ENCODE data around the gene MCF2L2. TPM values are rescaled to one million over a fixed set of nuclear protein-coding genes. Genes with fewer than 3 reads are reported as not detected.
A peak's percentile ranks its signal among the peaks of the same experiment; 100 is the strongest.

The MCF2L2 gene
- total and polyA plus RNA-seq, 9 of the 15 experiments (the other 6 are each of a cell fraction or from before 2014, with no cell fraction given) = 0.56 to 4.2 (median 3.0) TPM

DNA sequence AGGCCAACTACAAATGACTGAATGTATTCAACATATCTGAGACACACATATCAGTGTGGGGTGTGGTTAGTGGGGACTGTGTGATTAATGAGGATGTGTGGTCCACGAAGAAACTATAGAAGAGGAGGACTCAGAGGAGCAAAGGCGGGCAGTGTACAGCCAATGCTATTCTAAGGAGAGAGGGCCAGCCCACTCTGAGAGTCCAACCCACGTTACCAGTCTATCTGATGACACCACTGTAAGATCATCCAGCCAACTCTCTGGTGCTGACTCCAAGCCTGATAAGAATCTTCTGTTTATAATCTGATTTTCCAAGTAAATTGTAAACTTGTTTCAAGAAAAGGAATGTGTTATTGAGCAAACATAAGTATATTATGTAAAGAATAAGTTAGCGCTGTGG is 47.2 kb downstream of the MCF2L2 start (continued):
- TF ChIP-seq, protein P1, sequence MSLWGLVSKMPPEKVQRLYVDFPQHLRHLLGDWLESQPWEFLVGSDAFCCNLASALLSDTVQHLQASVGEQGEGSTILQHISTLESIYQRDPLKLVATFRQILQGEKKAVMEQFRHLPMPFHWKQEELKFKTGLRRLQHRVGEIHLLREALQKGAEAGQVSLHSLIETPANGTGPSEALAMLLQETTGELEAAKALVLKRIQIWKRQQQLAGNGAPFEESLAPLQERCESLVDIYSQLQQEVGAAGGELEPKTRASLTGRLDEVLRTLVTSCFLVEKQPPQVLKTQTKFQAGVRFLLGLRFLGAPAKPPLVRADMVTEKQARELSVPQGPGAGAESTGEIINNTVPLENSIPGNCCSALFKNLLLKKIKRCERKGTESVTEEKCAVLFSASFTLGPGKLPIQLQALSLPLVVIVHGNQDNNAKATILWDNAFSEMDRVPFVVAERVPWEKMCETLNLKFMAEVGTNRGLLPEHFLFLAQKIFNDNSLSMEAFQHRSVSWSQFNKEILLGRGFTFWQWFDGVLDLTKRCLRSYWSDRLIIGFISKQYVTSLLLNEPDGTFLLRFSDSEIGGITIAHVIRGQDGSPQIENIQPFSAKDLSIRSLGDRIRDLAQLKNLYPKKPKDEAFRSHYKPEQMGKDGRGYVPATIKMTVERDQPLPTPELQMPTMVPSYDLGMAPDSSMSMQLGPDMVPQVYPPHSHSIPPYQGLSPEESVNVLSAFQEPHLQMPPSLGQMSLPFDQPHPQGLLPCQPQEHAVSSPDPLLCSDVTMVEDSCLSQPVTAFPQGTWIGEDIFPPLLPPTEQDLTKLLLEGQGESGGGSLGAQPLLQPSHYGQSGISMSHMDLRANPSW (CRISPR knock-in tag; IDR thresholded peaks at IDR 0.05) = no peak
- TF ChIP-seq MED1 (CRISPR knock-in tag; IDR thresholded peaks at IDR 0.05; ENCODE audit: borderline replicate concordance) = no peak
- TF ChIP-seq JUND (IDR thresholded peaks at IDR 0.05; ENCODE audit: borderline replicate concordance, low read depth, low read length) = peak; percentile 8; the same call in 1 of the 2 replicates
- no peak for TF ChIP-seq JUND (tag; IDR thresholded peaks at IDR 0.05; ENCODE audit: borderline replicate concordance, low read depth, low read length)
- TF ChIP-seq, protein P2, sequence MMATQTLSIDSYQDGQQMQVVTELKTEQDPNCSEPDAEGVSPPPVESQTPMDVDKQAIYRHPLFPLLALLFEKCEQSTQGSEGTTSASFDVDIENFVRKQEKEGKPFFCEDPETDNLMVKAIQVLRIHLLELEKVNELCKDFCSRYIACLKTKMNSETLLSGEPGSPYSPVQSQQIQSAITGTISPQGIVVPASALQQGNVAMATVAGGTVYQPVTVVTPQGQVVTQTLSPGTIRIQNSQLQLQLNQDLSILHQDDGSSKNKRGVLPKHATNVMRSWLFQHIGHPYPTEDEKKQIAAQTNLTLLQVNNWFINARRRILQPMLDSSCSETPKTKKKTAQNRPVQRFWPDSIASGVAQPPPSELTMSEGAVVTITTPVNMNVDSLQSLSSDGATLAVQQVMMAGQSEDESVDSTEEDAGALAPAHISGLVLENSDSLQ (IDR thresholded peaks at IDR 0.05) = peak; percentile 41
- TF ChIP-seq ZNF551 (CRISPR knock-in tag; IDR thresholded peaks at IDR 0.05) = no peak
- TF ChIP-seq CSDE1 (IDR thresholded peaks at IDR 0.05) = no peak
- no peak for TF ChIP-seq GABPB2 (CRISPR knock-in tag; conservative IDR thresholded peaks at IDR 0.05)
- no peak for TF ChIP-seq OTX1 (CRISPR knock-in tag; IDR thresholded peaks at IDR 0.05)
- TF ChIP-seq NFE2 (IDR thresholded peaks at IDR 0.05; ENCODE audit: low read depth) = no peak
- 0 out of 2 replicates have a peak, but pooled peaks have one; percentile 13 for TF ChIP-seq CTBP1 (IDR thresholded peaks at IDR 0.05; ENCODE audit: borderline replicate concordance)
- TF ChIP-seq ZNF77 (CRISPR knock-in tag; IDR thresholded peaks at IDR 0.05) = no peak
- no peak for TF ChIP-seq ILK (tag; IDR thresholded peaks at IDR 0.05; ENCODE audit: borderline replicate concordance, low read depth)
- TF ChIP-seq, protein P3, sequence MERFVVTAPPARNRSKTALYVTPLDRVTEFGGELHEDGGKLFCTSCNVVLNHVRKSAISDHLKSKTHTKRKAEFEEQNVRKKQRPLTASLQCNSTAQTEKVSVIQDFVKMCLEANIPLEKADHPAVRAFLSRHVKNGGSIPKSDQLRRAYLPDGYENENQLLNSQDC (CRISPR knock-in tag; IDR thresholded peaks at IDR 0.05) = no peak
- no peak for TF ChIP-seq ZNF184 (CRISPR knock-in tag; IDR thresholded peaks at IDR 0.05)
- TF ChIP-seq CREB1 (IDR thresholded peaks at IDR 0.05) = no peak
- TF ChIP-seq CREB1 (CRISPR knock-in tag; IDR thresholded peaks at IDR 0.05) = no peak
